Neural progenitor cell (in vitro differentiated cells): ENCODE results near the gene CA10. TPM values are rescaled to one million over a fixed set of nuclear protein-coding genes. Genes with fewer than 3 reads are reported as not detected.

Experiments used
- DNase-seq: peaks from one replicate; pipeline ENCODE4 v3.0.0-alpha.2; 2016; ENCODE audit warnings: low spot score
- H2AFZ ChIP-seq: fragments of 200-600 bp; sonication (generic); replicated peaks from 2 replicates; pipeline ENCODE4 v1.6.1; 2016; ENCODE audit warnings: antibody characterized with exemption
- H3F3A ChIP-seq: fragments of 200-600 bp; sonication (generic); 2 replicates; pipeline ENCODE4 v1.6.1; 2016; ENCODE audit warnings: antibody characterized with exemption, low read depth
- H3K27ac ChIP-seq: fragments of 200-600 bp; sonication (generic); 2 replicates; pipeline ENCODE4 v1.5.1; 2016; ENCODE audit warnings: mild to moderate bottlenecking
- H3K27me3 ChIP-seq: fragments of 200-600 bp; sonication (generic); 2 replicates; pipeline ENCODE4 v1.6.1; 2016; ENCODE audit warnings: mild to moderate bottlenecking, moderate library complexity
- H3K36me3 ChIP-seq: fragments of 200-600 bp; sonication (generic); 2 replicates; pipeline ENCODE4 v1.5.1; 2016
- H3K4me1 ChIP-seq: fragments of 200-600 bp; sonication (generic); 2 replicates; pipeline ENCODE4 v1.6.1; 2016; ENCODE audit warnings: mixed run types
- H3K4me2 ChIP-seq: fragments of 200-600 bp; sonication (generic); 2 replicates; pipeline ENCODE4 v1.6.1; 2016
- H3K4me3 ChIP-seq: fragments of 200-600 bp; sonication (generic); 2 replicates; pipeline ENCODE4 v1.5.1; 2016
- H3K79me2 ChIP-seq: fragments of 200-600 bp; sonication (generic); 2 replicates; pipeline ENCODE4 v1.6.1; 2016; ENCODE audit warnings: low read depth
- H3K9ac ChIP-seq: fragments of 200-600 bp; sonication (generic); 2 replicates; pipeline ENCODE4 v1.6.1; 2016
- H3K9me3 ChIP-seq: fragments of 200-600 bp; sonication (generic); 2 replicates; pipeline ENCODE4 v1.5.1; 2016; ENCODE audit warnings: low read depth
- H4K20me1 ChIP-seq: fragments of 200-600 bp; sonication (generic); 2 replicates; pipeline ENCODE4 v1.6.1; 2016; ENCODE audit warnings: low read depth
- H3K27ac Mint-ChIP-seq: 3 replicates; pipeline ENCODE4 v1.8.0; 2021; ENCODE audit warnings: mixed read lengths
- H3K27me3 Mint-ChIP-seq: 2 replicates; pipeline ENCODE4 v1.8.0; 2022; ENCODE audit warnings: low read depth, mild to moderate bottlenecking, inconsistent platforms, moderate library complexity, mixed read lengths; ENCODE audit not compliant: insufficient read depth
- H3K36me3 Mint-ChIP-seq: 3 replicates; pipeline ENCODE4 v1.8.0; 2021; ENCODE audit warnings: mixed read lengths
- H3K4me1 Mint-ChIP-seq: 3 replicates; pipeline ENCODE4 v1.8.0; 2021; ENCODE audit warnings: mixed read lengths
- H3K4me3 Mint-ChIP-seq: 3 replicates; pipeline ENCODE4 v1.8.0; 2021; ENCODE audit warnings: mild to moderate bottlenecking, moderate library complexity, mixed read lengths
- H3K9me3 Mint-ChIP-seq: 3 replicates; pipeline ENCODE4 v1.8.0; 2020; ENCODE audit warnings: mixed read lengths
- EZH2 ChIP-seq: fragments of 200-600 bp; sonication (generic); IDR thresholded peaks from 2 replicates; pipeline ENCODE4 v1.6.1; 2017; ENCODE audit warnings: antibody characterized with exemption, mild to moderate bottlenecking, moderate library complexity
- EZH2phosphoT487 ChIP-seq: fragments of 200-600 bp; sonication (generic); IDR thresholded peaks from 2 replicates; pipeline ENCODE4 v1.6.1; 2017; ENCODE audit warnings: antibody characterized with exemption
- total RNA-seq: library from RNA; depleted of rRNA; stranded (reverse); fragments of >200 nt; gene quantifications from 2 replicates; pipeline ENCODE4 v1.2.3, GENCODE V29; 2015; ENCODE audit warnings: low replicate concordance
- TF ChIP-seq, protein P1 (sequence below): fragments of 200-600 bp; sonication (generic); IDR thresholded peaks from 2 replicates; pipeline ENCODE4 v1.5.1; 2017; ENCODE audit warnings: antibody characterized with exemption, mild to moderate bottlenecking

The CA10 gene
- total RNA-seq, 1 donor from 2014 or later, result 0.65 TPM

DNA sequence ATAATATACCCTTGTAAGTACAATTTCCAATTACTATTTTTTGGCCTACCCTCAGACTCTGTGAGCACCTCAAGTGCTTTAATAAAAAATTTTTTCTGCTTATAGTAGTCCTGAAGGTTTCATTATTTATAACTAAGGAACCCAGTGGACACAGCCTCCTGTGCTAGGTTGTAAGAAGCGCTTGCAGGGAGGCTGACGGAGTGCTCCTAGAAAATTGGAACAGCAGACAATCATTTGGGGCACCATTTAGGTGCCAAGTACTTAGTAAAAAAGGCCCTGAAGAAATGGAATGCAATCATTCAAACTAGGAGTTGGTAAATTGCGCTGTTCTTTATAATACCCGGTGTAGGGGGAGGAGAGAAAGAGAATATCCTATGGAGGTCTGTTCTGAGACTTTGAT is 19.8 kb downstream of the CA10 start:
- TF ChIP-seq, protein P1, sequence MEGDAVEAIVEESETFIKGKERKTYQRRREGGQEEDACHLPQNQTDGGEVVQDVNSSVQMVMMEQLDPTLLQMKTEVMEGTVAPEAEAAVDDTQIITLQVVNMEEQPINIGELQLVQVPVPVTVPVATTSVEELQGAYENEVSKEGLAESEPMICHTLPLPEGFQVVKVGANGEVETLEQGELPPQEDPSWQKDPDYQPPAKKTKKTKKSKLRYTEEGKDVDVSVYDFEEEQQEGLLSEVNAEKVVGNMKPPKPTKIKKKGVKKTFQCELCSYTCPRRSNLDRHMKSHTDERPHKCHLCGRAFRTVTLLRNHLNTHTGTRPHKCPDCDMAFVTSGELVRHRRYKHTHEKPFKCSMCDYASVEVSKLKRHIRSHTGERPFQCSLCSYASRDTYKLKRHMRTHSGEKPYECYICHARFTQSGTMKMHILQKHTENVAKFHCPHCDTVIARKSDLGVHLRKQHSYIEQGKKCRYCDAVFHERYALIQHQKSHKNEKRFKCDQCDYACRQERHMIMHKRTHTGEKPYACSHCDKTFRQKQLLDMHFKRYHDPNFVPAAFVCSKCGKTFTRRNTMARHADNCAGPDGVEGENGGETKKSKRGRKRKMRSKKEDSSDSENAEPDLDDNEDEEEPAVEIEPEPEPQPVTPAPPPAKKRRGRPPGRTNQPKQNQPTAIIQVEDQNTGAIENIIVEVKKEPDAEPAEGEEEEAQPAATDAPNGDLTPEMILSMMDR, result no peak
- TF ChIP-seq EZH2phosphoT487 (no peak), EZH2 (no peak)
- H3K4me3 ChIP-seq, result no peak overlapping the region
- H3K4me3 Mint-ChIP-seq, result no peak overlapping the region

DNA sequence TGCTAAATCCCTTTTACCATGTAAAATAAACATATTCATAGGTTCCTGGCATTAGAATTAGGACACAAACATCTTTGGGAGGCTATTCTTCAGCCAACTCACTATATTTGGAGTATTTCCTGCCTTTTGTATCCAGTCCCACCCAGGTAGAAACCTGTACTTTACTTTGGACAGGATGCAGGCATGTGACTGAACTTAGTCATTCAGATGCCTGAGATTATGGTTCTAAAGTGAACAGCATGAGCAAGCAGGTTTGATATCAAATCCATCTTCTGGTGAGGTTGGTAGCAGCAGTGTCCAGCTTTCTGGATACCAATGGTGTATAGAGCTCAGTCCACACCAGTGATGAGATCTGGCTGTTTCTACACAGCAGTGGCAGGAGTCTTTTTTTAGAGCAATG is 20.2 kb downstream of the CA10 start:
- Mint-ChIP-seq H3K9me3 (no peaks in the 10 kb centered on the region), H3K4me3 (no peak overlapping the region), H3K27me3 (peaks cover 9% of the 10 kb centered on the region), H3K36me3 (no peaks in the 10 kb centered on the region), H3K27ac (no peak overlapping the region), H3K4me1 (peaks cover 15% of the 10 kb centered on the region)
- H3K36me3 ChIP-seq, result no peaks in the 10 kb centered on the region
- no peaks in the 10 kb centered on the region for H3K79me2 ChIP-seq
- no peak overlapping the region for H3K4me2 ChIP-seq
- TF ChIP-seq EZH2 (no peak), EZH2phosphoT487 (no peak)
- TF ChIP-seq, protein P1, result no peak
- H4K20me1 ChIP-seq, result no peaks in the 10 kb centered on the region
- no peak for DNase-seq
- peaks cover 8% of the 10 kb centered on the region for H3K27me3 ChIP-seq
- H3K4me1 ChIP-seq, result peaks cover 7% of the 10 kb centered on the region
- H3K4me3 ChIP-seq, result no peak overlapping the region
- H3K9me3 ChIP-seq, result no peaks in the 10 kb centered on the region
- no peak overlapping the region for H3K9ac ChIP-seq
- H3F3A ChIP-seq, result no peaks in the 10 kb centered on the region
- no peak overlapping the region for H2AFZ ChIP-seq
- H3K27ac ChIP-seq, result no peak overlapping the region

More for the DNA sequence above, 19.8 kb downstream of the CA10 start:
- H3K9ac ChIP-seq, result no peak overlapping the region
- peaks cover 8% of the 10 kb centered on the region for H3K27me3 ChIP-seq
- no peak for DNase-seq
- Mint-ChIP-seq H3K4me1 (peaks cover 18% of the 10 kb centered on the region), H3K27me3 (peaks cover 9% of the 10 kb centered on the region), H3K36me3 (no peaks in the 10 kb centered on the region), H3K9me3 (no peaks in the 10 kb centered on the region), H3K27ac (no peak overlapping the region)
- no peaks in the 10 kb centered on the region for H3K79me2 ChIP-seq
- no peaks in the 10 kb centered on the region for H3K9me3 ChIP-seq
- no peaks in the 10 kb centered on the region for H4K20me1 ChIP-seq
- no peaks in the 10 kb centered on the region for H3K36me3 ChIP-seq
- H2AFZ ChIP-seq, result no peak overlapping the region
- peaks cover 2% of the 10 kb centered on the region for H3F3A ChIP-seq
- H3K4me2 ChIP-seq, result no peak overlapping the region
- peaks cover 9% of the 10 kb centered on the region for H3K4me1 ChIP-seq
- H3K27ac ChIP-seq, result no peak overlapping the region

DNA sequence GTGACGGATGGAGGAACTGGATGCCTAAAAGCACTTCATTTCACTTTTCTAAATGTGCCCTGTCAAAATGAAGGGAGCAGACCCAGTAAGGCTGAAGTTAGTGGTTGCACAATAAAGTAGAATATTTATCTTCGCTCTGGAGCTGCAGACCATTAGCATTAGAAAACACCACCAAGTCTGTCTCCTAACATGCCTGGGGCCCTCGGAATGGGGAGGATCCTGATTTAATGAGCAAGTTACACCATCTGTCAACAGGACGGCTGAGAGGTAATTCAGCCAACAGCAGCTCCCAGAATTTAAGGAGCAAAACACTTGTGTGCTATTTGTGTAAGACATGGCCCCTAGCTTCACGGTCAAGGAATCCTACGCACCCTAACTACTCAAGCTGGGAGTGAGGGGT is 22.3 kb downstream of the CA10 start:
- TF ChIP-seq, protein P1, result no peak
- TF ChIP-seq EZH2 (no peak), EZH2phosphoT487 (no peak)
- no peak for DNase-seq
- H3K4me3 Mint-ChIP-seq, result no peak overlapping the region
- H3K79me2 ChIP-seq, result no peaks in the 10 kb centered on the region
- H2AFZ ChIP-seq, result no peak overlapping the region
- no peaks in the 10 kb centered on the region for H3F3A ChIP-seq
- H3K36me3 Mint-ChIP-seq, result no peaks in the 10 kb centered on the region
- H3K27ac Mint-ChIP-seq, result no peak overlapping the region
- H3K9me3 Mint-ChIP-seq, result no peaks in the 10 kb centered on the region
- no peaks in the 10 kb centered on the region for H4K20me1 ChIP-seq
- H3K9me3 ChIP-seq, result no peaks in the 10 kb centered on the region
- H3K9ac ChIP-seq, result no peak overlapping the region
- H3K4me3 ChIP-seq, result no peak overlapping the region
- peaks cover 3% of the 10 kb centered on the region for H3K4me1 ChIP-seq
- peaks cover 15% of the 10 kb centered on the region for H3K4me1 Mint-ChIP-seq
- no peak overlapping the region for H3K4me2 ChIP-seq
- no peaks in the 10 kb centered on the region for H3K36me3 ChIP-seq
- no peak overlapping the region for H3K27ac ChIP-seq
- peaks cover 7% of the 10 kb centered on the region for H3K27me3 Mint-ChIP-seq
- no peaks in the 10 kb centered on the region for H3K27me3 ChIP-seq
